ENCODE results near the gene PLBD1. TPM values are rescaled to one million over a fixed set of nuclear protein-coding genes. Genes with fewer than 3 reads are reported as not detected.

The PLBD1 gene
- total RNA-seq, 2 experiments from 2014 or later = 0.95 to 1.3 TPM

DNA sequence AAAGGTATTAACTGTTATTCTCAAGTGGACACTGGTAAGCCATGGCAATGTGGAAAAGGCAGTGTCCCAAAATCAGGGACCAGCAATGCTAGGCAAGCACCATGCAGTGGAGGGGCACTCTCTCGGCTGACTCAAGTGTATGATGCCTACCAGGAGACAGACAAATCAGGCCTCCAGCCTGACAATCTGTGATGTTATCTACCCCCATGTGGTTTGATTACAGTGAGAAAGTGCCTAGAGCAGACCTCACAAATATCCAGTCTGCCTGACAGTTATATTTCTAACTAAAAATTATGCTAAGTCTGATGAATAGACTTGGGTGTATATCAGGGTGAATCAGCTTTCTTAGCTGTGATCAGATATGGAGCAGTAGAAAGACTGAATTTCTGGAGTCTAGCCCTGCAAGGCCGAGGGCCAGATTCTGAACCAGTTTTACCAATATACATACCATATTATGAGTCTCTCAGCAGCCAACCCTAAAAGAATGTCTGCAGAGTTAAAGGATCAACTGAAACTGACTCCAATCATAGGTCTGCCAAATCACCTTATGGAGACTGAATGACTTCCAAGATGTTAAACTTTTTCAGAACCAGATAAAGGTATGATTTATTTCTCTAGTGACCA lies 3.2 kb downstream of the PLBD1 start:
- intact Hi-C loops (cut with DNase I, micrococcal nuclease) = no loop called here
- Mint-ChIP-seq H3K9me3 (no peaks in the 10 kb centered on the region), H3K4me3 (no peak overlapping the region), H3K27ac (no peak overlapping the region), H3K36me3 (ENCODE audit: low read depth) (no peaks in the 10 kb centered on the region), H3K4me1 (ENCODE audit: low read depth) (peaks cover 7% of the 10 kb centered on the region), H3K27me3 (peaks cover 44% of the 10 kb centered on the region)
- Histone ChIP-seq H3K4me1 (ENCODE audit: insufficient read depth, low read length) (peaks cover 9% of the 10 kb centered on the region), H3K36me3 (ENCODE audit: insufficient read depth, low read length) (no peaks in the 10 kb centered on the region), H3K9me3 (ENCODE audit: control insufficient read depth in 1 of 2, insufficient read depth in 1 of 2, low read length in 2 of 2) (peaks cover 0 to 11% of the 10 kb centered on the region in 2 experiments), H3K27ac (ENCODE audit: low read depth in 1 of 2, low read length in 2 of 2) (no peak overlapping the region), H3K4me3 (ENCODE audit: low read length) (no peak overlapping the region), H3K27me3 (ENCODE audit: control insufficient read depth in 1 of 2, insufficient read depth in 2 of 2, low read length in 2 of 2) (peaks cover 20% of the 10 kb centered on the region in 2 experiments)
- TF ChIP-seq, protein P1, sequence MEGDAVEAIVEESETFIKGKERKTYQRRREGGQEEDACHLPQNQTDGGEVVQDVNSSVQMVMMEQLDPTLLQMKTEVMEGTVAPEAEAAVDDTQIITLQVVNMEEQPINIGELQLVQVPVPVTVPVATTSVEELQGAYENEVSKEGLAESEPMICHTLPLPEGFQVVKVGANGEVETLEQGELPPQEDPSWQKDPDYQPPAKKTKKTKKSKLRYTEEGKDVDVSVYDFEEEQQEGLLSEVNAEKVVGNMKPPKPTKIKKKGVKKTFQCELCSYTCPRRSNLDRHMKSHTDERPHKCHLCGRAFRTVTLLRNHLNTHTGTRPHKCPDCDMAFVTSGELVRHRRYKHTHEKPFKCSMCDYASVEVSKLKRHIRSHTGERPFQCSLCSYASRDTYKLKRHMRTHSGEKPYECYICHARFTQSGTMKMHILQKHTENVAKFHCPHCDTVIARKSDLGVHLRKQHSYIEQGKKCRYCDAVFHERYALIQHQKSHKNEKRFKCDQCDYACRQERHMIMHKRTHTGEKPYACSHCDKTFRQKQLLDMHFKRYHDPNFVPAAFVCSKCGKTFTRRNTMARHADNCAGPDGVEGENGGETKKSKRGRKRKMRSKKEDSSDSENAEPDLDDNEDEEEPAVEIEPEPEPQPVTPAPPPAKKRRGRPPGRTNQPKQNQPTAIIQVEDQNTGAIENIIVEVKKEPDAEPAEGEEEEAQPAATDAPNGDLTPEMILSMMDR (IDR thresholded peaks at IDR 0.05) = no peak
- CTCF ChIA-PET = no interaction called here
- no peak for ATAC-seq (ENCODE audit: poor library complexity)
- POLR2A ChIA-PET = no interaction called here
- no peak for DNase-seq

DNA sequence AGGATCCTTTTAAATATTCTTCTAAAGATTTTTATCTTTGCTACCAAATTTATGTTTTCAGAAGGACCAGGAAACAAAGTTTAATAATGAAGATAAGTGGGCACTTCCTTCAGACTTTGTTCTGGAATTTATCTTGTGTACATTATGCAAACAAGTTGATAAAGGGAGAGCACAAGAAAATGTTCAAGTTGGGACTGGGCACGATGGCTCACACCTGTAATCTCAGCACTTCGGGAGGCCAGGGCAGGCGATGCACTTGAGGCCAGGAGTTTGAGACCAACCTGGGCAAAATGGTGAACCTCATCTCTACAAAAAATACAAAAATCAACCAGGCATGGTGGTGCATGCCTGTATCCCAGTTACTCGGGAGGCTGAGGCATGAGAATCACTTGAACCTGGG lies 4.6 kb downstream of the PLBD1 start:
- ATAC-seq (ENCODE audit: poor library complexity) (no peak), DNase-seq (no peak)
- POLR2A ChIA-PET = no interaction called here
- no peak overlapping the region for H3K4me3 ChIP-seq (ENCODE audit: low read length)
- peaks cover 33% of the 10 kb centered on the region for H3K27me3 Mint-ChIP-seq
- H3K4me1 Mint-ChIP-seq (ENCODE audit: low read depth) = peaks cover 14% of the 10 kb centered on the region
- no peak overlapping the region for H3K27ac ChIP-seq (ENCODE audit: low read depth in 1 of 2, low read length in 2 of 2)
- CTCF ChIA-PET = no interaction called here
- H3K9me3 Mint-ChIP-seq = no peaks in the 10 kb centered on the region
- H3K4me3 Mint-ChIP-seq = no peak overlapping the region
- peaks cover 12 to 18% of the 10 kb centered on the region in 2 experiments for H3K27me3 ChIP-seq (ENCODE audit: control insufficient read depth in 1 of 2, insufficient read depth in 2 of 2, low read length in 2 of 2)
- peaks cover 0 to 11% of the 10 kb centered on the region in 2 experiments for H3K9me3 ChIP-seq (ENCODE audit: control insufficient read depth in 1 of 2, insufficient read depth in 1 of 2, low read length in 2 of 2)
- H3K27ac Mint-ChIP-seq = no peak overlapping the region
- H3K4me1 ChIP-seq (ENCODE audit: insufficient read depth, low read length) = peaks cover 13% of the 10 kb centered on the region
- intact Hi-C loops (cut with DNase I, micrococcal nuclease) = no loop called here
- TF ChIP-seq, protein P1 (IDR thresholded peaks at IDR 0.05) = no peak
- H3K36me3 ChIP-seq (ENCODE audit: insufficient read depth, low read length) = no peaks in the 10 kb centered on the region
- no peaks in the 10 kb centered on the region for H3K36me3 Mint-ChIP-seq (ENCODE audit: low read depth)

GRCh38 chr12:14562279-14562678 lies 5.4 kb downstream of the PLBD1 start:
- Mint-ChIP-seq H3K4me3 (no peak overlapping the region), H3K27ac (no peak overlapping the region), H3K4me1 (ENCODE audit: low read depth) (peaks cover 14% of the 10 kb centered on the region), H3K36me3 (ENCODE audit: low read depth) (no peaks in the 10 kb centered on the region), H3K9me3 (no peaks in the 10 kb centered on the region), H3K27me3 (peaks cover 30% of the 10 kb centered on the region)
- no peaks in the 10 kb centered on the region for H3K36me3 ChIP-seq (ENCODE audit: insufficient read depth, low read length)
- peaks cover 0 to 5% of the 10 kb centered on the region in 2 experiments for H3K9me3 ChIP-seq (ENCODE audit: control insufficient read depth in 1 of 2, insufficient read depth in 1 of 2, low read length in 2 of 2)
- peaks cover 8% of the 10 kb centered on the region for H3K4me1 ChIP-seq (ENCODE audit: insufficient read depth, low read length)
- no peak overlapping the region for H3K4me3 ChIP-seq (ENCODE audit: low read length)
- TF ChIP-seq, protein P1 (IDR thresholded peaks at IDR 0.05) = no peak
- no peak for ATAC-seq (ENCODE audit: poor library complexity)
- intact Hi-C loops (cut with DNase I, micrococcal nuclease) = no loop called here
- no peak overlapping the region for H3K27ac ChIP-seq (ENCODE audit: low read depth in 1 of 2, low read length in 2 of 2)
- peaks cover 6 to 14% of the 10 kb centered on the region in 2 experiments for H3K27me3 ChIP-seq (ENCODE audit: control insufficient read depth in 1 of 2, insufficient read depth in 2 of 2, low read length in 2 of 2)
- no peak for DNase-seq
- POLR2A ChIA-PET = no interaction called here
- CTCF ChIA-PET = no interaction called here

Measured in CD4-positive, alpha-beta T cell (primary cell).